ENCODE measurements around the gene OBSCN.

OBSCN gene

GRCh38 chr1:228309326-228310067 is 101.7 kb downstream of the OBSCN start:
- DNase-seq (ENCODE audit: low read depth) = no peak

GRCh38 chr1:228310162-228310792 is 102.4 kb downstream of the OBSCN start:
- DNase-seq (ENCODE audit: low read depth) = no peak

GRCh38 chr1:228311091-228311490 is 103.2 kb downstream of the OBSCN start:
- no peak for DNase-seq (ENCODE audit: low read depth)

- DNase-seq (ENCODE audit: low read depth) = no peak
These were observed 104.4 kb downstream of the OBSCN start for GRCh38 chr1:228312136-228312764.

- DNase-seq (ENCODE audit: low read depth) = no peak
These were observed 105.9 kb downstream of the OBSCN start for GRCh38 chr1:228313536-228314277.

GRCh38 chr1:228314315-228314657 is 106.4 kb downstream of the OBSCN start:
- DNase-seq (ENCODE audit: low read depth) = no peak

- DNase-seq (ENCODE audit: low read depth) = no peak
These were observed 107.0 kb downstream of the OBSCN start for GRCh38 chr1:228314658-228315483.

- no peak for DNase-seq (ENCODE audit: low read depth)
These were observed 107.7 kb downstream of the OBSCN start for GRCh38 chr1:228315484-228315944.

- DNase-seq (ENCODE audit: low read depth) = no peak
These were observed 108.2 kb downstream of the OBSCN start for GRCh38 chr1:228315945-228316588.

- DNase-seq (ENCODE audit: low read depth) = no peak
These were observed 108.9 kb downstream of the OBSCN start for GRCh38 chr1:228316589-228317387.

GRCh38 chr1:228317411-228317828 is 109.6 kb downstream of the OBSCN start:
- DNase-seq (ENCODE audit: low read depth) = no peak

GRCh38 chr1:228317891-228318810 is 110.3 kb downstream of the OBSCN start:
- no peak for DNase-seq (ENCODE audit: low read depth)

GRCh38 chr1:228318823-228319241 is 111.0 kb downstream of the OBSCN start:
- DNase-seq (ENCODE audit: low read depth) = no peak

- DNase-seq (ENCODE audit: low read depth) = no peak
These were observed 111.7 kb downstream of the OBSCN start for GRCh38 chr1:228319352-228320088.

GRCh38 chr1:228320394-228320793 is 112.5 kb downstream of the OBSCN start:
- no peak for DNase-seq (ENCODE audit: low read depth)

- no peak for DNase-seq (ENCODE audit: low read depth)
These were observed 113.6 kb downstream of the OBSCN start for GRCh38 chr1:228321435-228321834.

GRCh38 chr1:228321895-228322294 is 114.1 kb downstream of the OBSCN start:
- DNase-seq (ENCODE audit: low read depth) = no peak

- no peak for DNase-seq (ENCODE audit: low read depth)
These were observed 115.6 kb downstream of the OBSCN start for GRCh38 chr1:228323401-228323800.

All from GM04504 (cell line).